GM21576 (cell line): ENCODE measurements around the gene CADM2.
"Not testable (repeated sequence)": the region's sequence is repeated elsewhere in the genome, so short reads cannot be mapped to it uniquely, and the experiment has no call there.

Experiments
- ATAC-seq: cut with Tn5 transposase; IDR thresholded peaks from one replicate; pipeline ENCODE4 v1.9.1; 2021; ENCODE audit warnings: mild to moderate bottlenecking, moderate library complexity; ENCODE audit not compliant: unreplicated experiment

The CADM2 gene

GRCh38 chr3:85881833-85882393 lies 923.1 kb downstream of the CADM2 start:
- no peak for ATAC-seq

GRCh38 chr3:85890043-85890555 lies 931.3 kb downstream of the CADM2 start:
- ATAC-seq, result no peak

- no peak for ATAC-seq
These were observed 944.6 kb downstream of the CADM2 start for GRCh38 chr3:85903434-85903833.

- no peak for ATAC-seq
These were observed 954.2 kb downstream of the CADM2 start for GRCh38 chr3:85912980-85913379.

GRCh38 chr3:85922374-85922773 lies 963.6 kb downstream of the CADM2 start:
- no peak for ATAC-seq

GRCh38 chr3:85930718-85931117 lies 971.9 kb downstream of the CADM2 start:
- ATAC-seq, result no peak

GRCh38 chr3:85933326-85933725 lies 974.5 kb downstream of the CADM2 start:
- ATAC-seq, result no peak

GRCh38 chr3:85935171-85935570 lies 976.4 kb downstream of the CADM2 start:
- no peak for ATAC-seq

- ATAC-seq, result no peak
These were observed 980.3 kb downstream of the CADM2 start for GRCh38 chr3:85939074-85939482.

GRCh38 chr3:85950435-85950834 lies 991.6 kb downstream of the CADM2 start:
- ATAC-seq, result no peak

- ATAC-seq, result no peak
These were observed 1002.0 kb downstream of the CADM2 start for GRCh38 chr3:85960793-85961192.

- no peak for ATAC-seq
These were observed 1019.0 kb downstream of the CADM2 start for GRCh38 chr3:85977615-85978338.

GRCh38 chr3:85979034-85979433 lies 1020.2 kb downstream of the CADM2 start:
- no peak for ATAC-seq

- not testable (repeated sequence) for ATAC-seq
These were observed 1030.8 kb downstream of the CADM2 start for GRCh38 chr3:85989581-85989980.

- ATAC-seq, result no peak
These were observed 1070.8 kb downstream of the CADM2 start for GRCh38 chr3:86029590-86029989.

GRCh38 chr3:86037916-86038315 lies 1079.1 kb downstream of the CADM2 start:
- no peak for ATAC-seq

- ATAC-seq, result no peak
These were observed 1087.8 kb downstream of the CADM2 start for GRCh38 chr3:86046436-86047136.

GRCh38 chr3:86047161-86047560 lies 1088.4 kb downstream of the CADM2 start:
- no peak for ATAC-seq

GRCh38 chr3:86051058-86051457 lies 1092.3 kb downstream of the CADM2 start:
- no peak for ATAC-seq

GRCh38 chr3:86056032-86056431 lies 1097.2 kb downstream of the CADM2 start:
- no peak for ATAC-seq

GRCh38 chr3:86056962-86057361 lies 1098.2 kb downstream of the CADM2 start:
- ATAC-seq, result no peak

GRCh38 chr3:86073799-86074198 lies 1115.0 kb downstream of the CADM2 start:
- no peak for ATAC-seq
